Skeletal muscle tissue (tissue), 4 donors: ENCODE results near the gene IPCEF1. TPM values are rescaled to one million over a fixed set of nuclear protein-coding genes. Genes with fewer than 3 reads are reported as not detected.
"Not testable (repeated sequence)": the region's sequence is repeated elsewhere in the genome, so short reads cannot be mapped to it uniquely, and the experiment has no call there.

ENCODE experiments used
- H3K27ac ChIP-seq: one replicate; pipeline ENCODE4 v1.7.0; 2013; ENCODE audit warnings: mild to moderate bottlenecking, low read depth, low read length, inconsistent platforms
- H3K27me3 ChIP-seq, 3 donors: one replicate each; pipeline ENCODE4 v1.7.0; 2013; ENCODE audit warnings: low read length in 3 of 3; ENCODE audit not compliant: control insufficient read depth in 3 of 3, insufficient read depth in 3 of 3
- H3K36me3 ChIP-seq, 3 donors: one replicate each; pipeline ENCODE4 v1.7.0; 2013; ENCODE audit warnings: low read length in 3 of 3; ENCODE audit not compliant: control insufficient read depth in 3 of 3, insufficient read depth in 3 of 3
- H3K4me1 ChIP-seq, 3 donors: one replicate each; pipeline ENCODE4 v1.7.0; 2013; ENCODE audit warnings: low read length in 3 of 3, mild to moderate bottlenecking in 3 of 3; ENCODE audit not compliant: control insufficient read depth in 3 of 3, insufficient read depth in 3 of 3
- H3K4me3 ChIP-seq, 3 donors: one replicate each; pipeline ENCODE4 v1.7.0; 2013; ENCODE audit warnings: low read length in 3 of 3
- H3K9ac ChIP-seq, 3 donors: one replicate each; pipeline ENCODE4 v1.7.0; 2013; ENCODE audit warnings: low read length in 3 of 3, mild to moderate bottlenecking in 3 of 3, moderate library complexity in 2 of 3, low read depth in 1 of 3
- H3K9me3 ChIP-seq, 3 donors: one replicate each; pipeline ENCODE4 v1.7.0; 2013; ENCODE audit warnings: low read length in 3 of 3; ENCODE audit not compliant: control insufficient read depth in 3 of 3
- total RNA-seq: library from RNA; depleted of rRNA; stranded (reverse); fragments of >200 nt; gene quantifications from one replicate; pipeline ENCODE4 v1.2.3, GENCODE V29; 2014
- donor health status: Osteomylitis.

The IPCEF1 gene
- total RNA-seq, 1 donor from 2014 or later, result 2.1 TPM

DNA sequence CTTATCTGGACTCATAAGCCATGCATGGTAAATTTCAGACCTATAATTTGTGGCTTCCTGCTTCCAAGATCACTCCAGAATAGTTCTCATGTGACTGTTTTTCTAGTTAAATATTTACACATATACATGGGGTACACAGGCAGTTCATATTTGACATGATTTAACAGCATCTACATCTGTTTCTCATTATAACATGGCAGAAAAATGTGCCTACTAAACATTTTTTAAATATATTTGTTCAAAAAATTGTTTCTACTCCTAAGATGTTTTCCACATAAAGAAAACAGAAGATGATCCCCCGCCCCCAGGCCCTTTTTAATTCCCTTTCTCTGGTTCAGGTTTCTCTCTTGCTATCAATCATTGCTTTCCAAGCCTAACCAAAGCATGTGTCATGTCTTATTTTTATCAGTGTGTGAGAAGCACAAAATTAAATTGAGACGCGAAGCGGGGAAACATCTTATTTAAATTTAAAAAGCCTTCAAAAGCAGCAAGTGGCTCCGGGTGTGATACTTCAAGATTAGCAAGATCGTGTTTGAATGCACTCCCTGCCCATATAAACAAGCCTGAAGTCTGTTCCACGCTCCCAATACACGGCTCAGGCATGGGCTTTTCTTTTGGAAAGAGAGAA is 37.3 kb downstream of the IPCEF1 start:
- Histone ChIP-seq H3K9ac (peak overlapping the region in 1 of 3 donors; percentile 45), H3K27me3 (no peaks in the 10 kb centered on the region), H3K36me3 (no peaks in the 10 kb centered on the region), H3K4me3 (peak overlapping the region in 1 of 3 donors; percentile 9), H3K9me3 (no peaks in the 10 kb centered on the region), H3K4me1 (no peaks in the 10 kb centered on the region), H3K27ac (no peak overlapping the region)

DNA sequence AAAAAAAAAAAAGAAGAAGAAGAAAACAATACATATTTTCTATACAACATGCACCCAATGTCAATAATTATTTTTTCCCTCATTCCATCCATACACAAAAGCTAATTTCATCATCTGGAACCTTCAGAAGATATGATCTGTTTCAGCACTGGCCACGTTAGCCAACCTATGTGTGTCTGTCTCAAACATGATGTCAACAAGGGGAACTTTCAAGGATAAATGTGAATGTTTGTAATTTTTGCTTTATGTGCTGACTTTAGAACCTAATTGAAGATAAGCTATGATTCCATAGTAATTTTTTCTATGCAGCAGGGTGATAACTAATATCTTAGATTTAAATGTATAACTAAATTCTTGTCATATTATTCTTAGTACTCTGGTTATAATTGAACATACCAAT is 37.9 kb downstream of the IPCEF1 start:
- H3K9me3 ChIP-seq, result no peaks in the 10 kb centered on the region
- H3K9ac ChIP-seq, result no peak overlapping the region
- H3K36me3 ChIP-seq, result no peaks in the 10 kb centered on the region
- no peak overlapping the region for H3K27ac ChIP-seq
- no peaks in the 10 kb centered on the region for H3K27me3 ChIP-seq
- H3K4me3 ChIP-seq, result no peak overlapping the region
- no peaks in the 10 kb centered on the region for H3K4me1 ChIP-seq

DNA sequence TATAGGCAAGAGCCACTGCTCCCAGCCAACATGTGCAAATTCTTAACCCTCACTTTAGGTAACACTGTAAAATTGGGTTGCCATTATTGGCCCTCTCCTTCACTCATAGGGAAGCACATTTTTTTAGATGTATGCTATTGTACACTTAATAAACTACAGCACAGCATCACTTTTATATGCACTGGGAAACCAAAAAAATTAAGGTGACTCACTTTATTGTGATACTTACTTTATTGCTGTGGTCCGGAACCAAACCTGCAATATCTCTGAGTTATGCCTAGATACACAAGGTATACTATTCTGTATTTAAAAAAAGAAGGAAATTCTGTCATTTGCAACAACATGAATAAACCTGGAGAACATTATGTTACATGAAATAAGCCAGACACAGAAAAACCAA is 40.5 kb downstream of the IPCEF1 start:
- Histone ChIP-seq H3K4me3 (no peak overlapping the region), H3K27me3 (no peaks in the 10 kb centered on the region)

DNA sequence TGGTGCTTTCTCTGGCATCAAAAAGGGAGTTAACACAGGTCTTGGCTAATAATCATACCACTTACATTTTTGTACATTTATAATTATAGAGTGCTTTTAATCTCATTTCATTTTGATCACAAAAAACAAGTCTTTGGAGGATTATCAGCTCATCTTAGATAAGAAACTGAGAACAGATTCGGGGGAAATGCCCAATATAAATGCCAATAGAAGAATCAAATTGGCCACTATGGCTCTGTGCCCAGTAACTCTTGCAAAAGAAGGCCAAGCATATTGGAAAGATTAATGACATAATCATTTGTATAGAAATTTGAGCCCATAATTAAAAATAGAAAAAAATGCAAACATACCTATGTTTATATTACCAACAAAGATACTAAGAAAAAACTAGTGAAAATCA is 42.5 kb downstream of the IPCEF1 start:
- Histone ChIP-seq H3K27ac (no peak overlapping the region), H3K4me3 (no peak overlapping the region), H3K36me3 (no peaks in the 10 kb centered on the region), H3K9ac (no peak overlapping the region), H3K9me3 (no peaks in the 10 kb centered on the region), H3K4me1 (no peaks in the 10 kb centered on the region), H3K27me3 (no peaks in the 10 kb centered on the region)

More for the DNA sequence above, 40.5 kb downstream of the IPCEF1 start:
- Histone ChIP-seq H3K9ac (no peak overlapping the region), H3K36me3 (no peaks in the 10 kb centered on the region), H3K4me1 (no peaks in the 10 kb centered on the region), H3K27ac (no peak overlapping the region), H3K9me3 (no peaks in the 10 kb centered on the region)

DNA sequence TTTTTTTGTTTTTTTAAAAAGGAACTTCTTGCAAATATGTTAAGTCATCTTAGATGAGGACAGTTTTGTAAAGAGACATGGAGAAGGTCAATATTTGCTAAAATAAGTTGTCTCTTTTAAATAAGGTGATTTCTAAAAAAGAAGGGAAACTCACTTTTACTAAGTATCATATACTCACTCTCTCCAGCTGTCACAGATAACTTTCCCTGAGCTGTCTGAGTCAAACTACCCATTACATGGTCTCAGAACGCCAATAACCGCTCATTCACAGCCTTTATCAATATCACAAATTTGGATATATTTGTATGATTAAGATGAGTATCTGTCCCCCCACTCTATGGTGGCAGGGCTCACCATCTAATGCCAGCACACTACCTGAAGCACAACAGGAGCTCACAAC is 47.6 kb downstream of the IPCEF1 start:
- H3K9ac ChIP-seq, result no peak overlapping the region
- H3K27me3 ChIP-seq, result no peaks in the 10 kb centered on the region
- H3K36me3 ChIP-seq, result no peaks in the 10 kb centered on the region
- no peak overlapping the region for H3K27ac ChIP-seq
- H3K4me3 ChIP-seq, result no peak overlapping the region
- H3K4me1 ChIP-seq, result no peaks in the 10 kb centered on the region
- no peaks in the 10 kb centered on the region for H3K9me3 ChIP-seq

DNA sequence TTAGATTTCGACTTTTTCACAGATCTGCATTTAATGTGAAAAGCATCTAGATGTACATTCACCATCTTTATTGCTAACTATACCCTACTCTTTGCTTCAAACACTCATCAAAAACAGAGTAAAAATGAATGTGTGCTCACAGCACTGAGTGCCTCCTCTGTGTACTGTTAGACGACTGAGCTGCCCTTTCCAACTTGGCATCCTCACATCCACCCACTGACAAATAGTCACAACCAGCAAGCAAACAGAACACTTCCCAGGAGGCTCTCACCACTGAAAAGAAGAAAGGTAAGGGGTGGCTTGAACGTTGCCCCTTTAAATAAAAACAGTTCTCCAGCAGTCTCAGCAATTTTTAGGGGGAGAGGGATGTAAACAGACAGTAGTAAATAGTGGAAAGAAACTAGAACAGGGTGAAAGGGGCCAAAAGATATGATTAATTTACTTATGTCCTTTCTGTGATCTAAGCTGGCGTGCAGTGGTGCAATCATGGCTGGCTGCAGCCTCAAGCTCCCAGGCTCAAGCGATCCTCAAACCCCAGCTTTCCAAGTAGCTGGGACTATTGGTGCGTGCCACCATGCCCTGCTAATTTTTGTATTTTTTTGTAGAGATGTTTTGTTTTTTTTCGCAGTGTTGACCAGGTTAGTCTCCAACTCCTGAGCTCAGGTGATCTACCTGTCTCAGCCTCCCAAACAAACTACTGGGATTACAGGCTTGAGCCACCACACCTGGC is 48.7 kb downstream of the IPCEF1 start:
- Histone ChIP-seq H3K4me1 (no peaks in the 10 kb centered on the region), H3K4me3 (no peak overlapping the region), H3K36me3 (no peaks in the 10 kb centered on the region), H3K27ac (no peak overlapping the region), H3K9me3 (no peaks in the 10 kb centered on the region), H3K27me3 (no peaks in the 10 kb centered on the region), H3K9ac (no peak overlapping the region)

DNA sequence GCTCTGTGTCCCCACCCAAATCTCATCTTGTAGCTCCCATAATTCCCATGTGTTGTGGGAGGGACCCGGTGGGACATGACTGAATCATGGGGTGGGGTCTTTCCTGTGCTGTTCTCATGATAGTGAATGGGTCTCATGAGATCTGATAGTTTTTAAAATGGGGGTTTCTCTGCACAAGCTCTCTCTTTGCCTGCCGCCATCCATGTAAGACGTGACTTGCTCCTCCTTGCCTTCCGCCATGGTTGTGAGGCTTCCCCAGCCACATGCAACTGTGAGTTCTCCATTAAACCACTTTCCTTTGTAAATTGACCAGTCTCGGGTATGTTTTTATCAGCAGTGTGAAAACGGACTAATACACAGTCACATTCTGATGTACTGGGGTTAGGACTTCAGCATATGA is 49.5 kb downstream of the IPCEF1 start:
- not testable (repeated sequence) for H3K27me3 ChIP-seq, H3K36me3 ChIP-seq, H3K4me1 ChIP-seq, H3K27ac ChIP-seq, H3K4me3 ChIP-seq, H3K9ac ChIP-seq, H3K9me3 ChIP-seq

DNA sequence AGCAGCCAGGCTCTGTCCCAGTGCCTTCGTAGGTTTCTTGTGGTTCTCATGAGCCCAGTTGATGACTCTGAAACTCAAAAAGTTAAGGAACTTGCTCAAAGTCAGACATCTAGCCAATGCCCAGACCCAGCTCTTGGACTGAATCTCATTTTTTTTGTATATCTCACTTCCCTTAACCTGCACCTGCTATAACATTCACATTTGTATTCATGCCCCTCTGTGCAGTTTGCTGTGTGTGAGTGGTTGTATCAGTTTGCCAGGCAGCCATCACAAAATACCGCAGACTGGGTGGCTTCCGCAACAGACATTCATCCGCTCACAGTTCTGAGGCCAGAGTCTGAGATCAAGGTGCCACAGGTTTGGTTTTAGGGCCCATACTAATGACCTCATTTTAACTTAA is 49.9 kb downstream of the IPCEF1 start:
- H3K36me3 ChIP-seq, result no peaks in the 10 kb centered on the region
- H3K9ac ChIP-seq, result no peak overlapping the region
- no peaks in the 10 kb centered on the region for H3K9me3 ChIP-seq
- H3K4me1 ChIP-seq, result no peaks in the 10 kb centered on the region
- no peak overlapping the region for H3K4me3 ChIP-seq
- H3K27ac ChIP-seq, result no peak overlapping the region
- H3K27me3 ChIP-seq, result no peaks in the 10 kb centered on the region

DNA sequence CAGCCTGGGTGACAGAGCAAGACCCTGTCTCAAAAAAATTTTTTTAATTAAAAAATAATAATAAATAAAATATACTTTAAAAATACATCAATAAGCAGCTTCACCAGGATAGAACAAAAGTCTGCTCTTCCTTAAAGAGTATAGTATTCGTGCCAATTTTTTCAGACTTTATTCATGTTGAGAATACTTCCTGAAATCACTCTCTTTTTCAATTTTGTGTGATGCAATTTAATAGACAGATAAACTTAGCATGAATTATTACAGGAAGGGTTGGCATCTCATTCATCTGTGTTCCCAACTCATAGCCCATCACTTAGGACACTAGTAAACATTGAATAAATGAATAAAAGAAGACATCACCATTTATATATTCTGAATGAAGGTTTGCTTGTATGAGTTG is 52.4 kb downstream of the IPCEF1 start:
- H3K9ac ChIP-seq, result no peak overlapping the region
- H3K4me1 ChIP-seq, result peaks cover 0 to 2% (median 0%) of the 10 kb centered on the region in 3 donors
- no peak overlapping the region for H3K4me3 ChIP-seq
- no peaks in the 10 kb centered on the region for H3K27me3 ChIP-seq
- no peak overlapping the region for H3K27ac ChIP-seq
- H3K36me3 ChIP-seq, result no peaks in the 10 kb centered on the region
- H3K9me3 ChIP-seq, result no peaks in the 10 kb centered on the region

DNA sequence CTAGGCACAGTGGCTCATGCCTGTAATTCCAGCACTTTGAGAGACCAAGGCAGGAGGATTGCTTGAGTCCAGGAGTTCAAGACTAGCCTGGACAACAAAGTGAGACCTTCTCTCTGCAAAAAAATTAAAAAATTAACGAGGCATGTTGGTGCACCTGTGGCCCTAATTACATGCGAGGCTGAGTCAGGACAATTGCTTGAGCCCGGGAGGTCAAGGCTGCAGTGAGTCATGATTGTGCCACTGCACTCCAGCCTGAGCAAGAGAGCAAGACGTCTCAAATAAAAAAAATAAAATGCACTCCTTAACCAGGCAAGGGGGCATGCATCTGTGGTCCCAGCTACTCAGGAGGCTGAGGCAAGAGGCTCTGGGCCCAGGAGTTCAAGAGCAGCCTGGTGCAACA is 53.0 kb downstream of the IPCEF1 start:
- H3K9ac ChIP-seq, H3K9me3 ChIP-seq, H3K36me3 ChIP-seq, H3K27me3 ChIP-seq, H3K4me1 ChIP-seq, H3K4me3 ChIP-seq, H3K27ac ChIP-seq: not testable (repeated sequence)
